Measurements from ENCODE around the gene BTBD3. TPM values are rescaled to one million over a fixed set of nuclear protein-coding genes. Genes with fewer than 3 reads are reported as not detected.

Gene BTBD3
- total and polyA plus RNA-seq, 12 donors: 18.2 to 210 (median 49.3) TPM

- Histone ChIP-seq H3K27me3 (no peaks in the 10 kb centered on the region), H3K36me3 (replicated peaks in 1 of 2) (no peaks in the 10 kb centered on the region), H3K4me3 (peak overlapping the region in 1 of 4 donors; percentile 16), H3K4me1 (replicated peaks in 1 of 2) (peaks cover 33 to 47% of the 10 kb centered on the region in 2 donors), H3K9me3 (replicated peaks in 1 of 3) (no peaks in the 10 kb centered on the region), H3K27ac (peak overlapping the region in 2 of 5 donors; percentile 22 to 45)
- 37 to 47% (median 43%) methylated on average over 6 of the region's 6 CpGs for WGBS, 4 donors
- intact Hi-C loops (cut with DNase I): no loop called here
- peak in 1 of 7 donors; percentile 5 for DNase-seq
- TF ChIP-seq POLR2A (IDR thresholded peaks at IDR 0.05) (no peak), CTCF (IDR thresholded peaks at IDR 0.05) (no peak)
These were observed 23.6 kb upstream of the BTBD3 start for GRCh38 chr20:11894062-11894461.

- intact Hi-C loops (cut with DNase I): no loop called here
- 21 to 37% (median 26%) methylated on average over 6 of the region's 6 CpGs for WGBS, 4 donors
- TF ChIP-seq POLR2A (IDR thresholded peaks at IDR 0.05) (no peak), CTCF (IDR thresholded peaks at IDR 0.05) (no peak)
- Histone ChIP-seq H3K4me3 (peak overlapping the region in 1 of 4 donors; percentile 25), H3K36me3 (replicated peaks in 1 of 2) (no peaks in the 10 kb centered on the region), H3K9me3 (replicated peaks in 1 of 3) (no peaks in the 10 kb centered on the region), H3K27me3 (no peaks in the 10 kb centered on the region), H3K4me1 (replicated peaks in 1 of 2) (peaks cover 33 to 55% of the 10 kb centered on the region in 2 donors), H3K27ac (peak overlapping the region; percentile 1 to 74 (median 46))
- DNase-seq: no peak
These were observed 21.8 kb upstream of the BTBD3 start for GRCh38 chr20:11895861-11896387.

GRCh38 chr20:11901127-11901526, 16.6 kb upstream of the BTBD3 start:
- Histone ChIP-seq H3K36me3 (replicated peaks in 1 of 2) (no peaks in the 10 kb centered on the region), H3K27me3 (no peaks in the 10 kb centered on the region), H3K4me1 (replicated peaks in 1 of 2) (peaks cover 17 to 41% of the 10 kb centered on the region in 2 donors), H3K4me3 (no peak overlapping the region), H3K9me3 (replicated peaks in 1 of 3) (no peaks in the 10 kb centered on the region), H3K27ac (no peak overlapping the region)
- TF ChIP-seq CTCF (IDR thresholded peaks at IDR 0.05) (no peak), POLR2A (IDR thresholded peaks at IDR 0.05) (no peak)
- WGBS, 4 donors: 95 to 100% (median 96%) methylated on average over 3 of the region's 3 CpGs
- DNase-seq: no peak
- intact Hi-C loops (cut with DNase I): no loop called here

- no peak for DNase-seq
- intact Hi-C loops (cut with DNase I): no loop called here
- TF ChIP-seq POLR2A (IDR thresholded peaks at IDR 0.05) (no peak), CTCF (IDR thresholded peaks at IDR 0.05) (no peak)
- Histone ChIP-seq H3K9me3 (replicated peaks in 1 of 3) (no peaks in the 10 kb centered on the region), H3K4me3 (no peak overlapping the region), H3K4me1 (replicated peaks in 1 of 2) (peaks cover 9 to 39% of the 10 kb centered on the region in 2 donors), H3K27me3 (no peaks in the 10 kb centered on the region), H3K36me3 (replicated peaks in 1 of 2) (no peaks in the 10 kb centered on the region), H3K27ac (no peak overlapping the region)
- 93 to 97% (median 95%) methylated on average over 2 of the region's 2 CpGs for WGBS, 4 donors
These were observed 15.4 kb upstream of the BTBD3 start for GRCh38 chr20:11902285-11902697.

Measured in adrenal gland (tissue), 12 donors.